ENCODE data around the gene TOLLIP.

TOLLIP gene

DNA sequence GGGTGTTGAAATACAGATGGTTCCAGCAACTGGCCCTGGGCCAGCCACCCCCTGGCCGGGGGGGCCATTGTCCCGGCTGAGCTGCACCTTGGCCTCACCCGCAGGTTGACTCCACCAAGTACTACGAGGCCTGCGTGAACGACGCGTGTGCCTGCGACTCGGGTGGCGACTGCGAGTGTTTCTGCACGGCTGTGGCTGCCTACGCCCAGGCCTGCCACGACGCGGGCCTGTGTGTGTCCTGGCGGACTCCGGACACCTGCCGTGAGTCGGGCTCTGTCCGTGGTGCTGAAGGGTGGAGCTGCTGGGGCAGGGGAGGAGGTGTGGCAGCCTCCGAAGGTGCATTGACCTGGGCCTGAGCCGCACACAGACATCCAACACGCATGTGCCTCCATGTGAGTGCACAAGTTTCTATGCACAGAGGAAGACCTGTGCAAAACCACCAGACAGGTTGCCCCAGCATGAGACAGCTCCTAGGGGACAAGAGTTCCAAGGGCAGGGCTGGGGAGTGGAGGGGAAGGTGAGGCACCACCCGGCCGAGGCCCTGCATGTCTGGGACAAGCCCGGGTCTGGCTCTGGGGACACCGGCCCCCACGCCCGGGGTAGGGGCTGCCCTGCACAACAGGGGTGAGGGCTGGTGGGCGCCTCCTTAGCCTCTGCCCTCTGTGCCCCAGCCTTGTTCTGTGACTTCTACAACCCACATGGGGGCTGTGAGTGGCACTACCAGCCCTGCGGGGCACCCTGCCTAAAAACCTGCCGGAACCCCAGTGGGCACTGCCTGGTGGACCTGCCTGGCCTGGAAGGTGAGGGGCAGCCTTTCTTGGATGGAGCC, 70.5 kb downstream of the TOLLIP start:
- TF ChIP-seq EZH2phosphoT487 (IDR thresholded peaks at IDR 0.05; ENCODE audit: borderline replicate concordance, low read length), result no peak
- TF ChIP-seq, protein P1, sequence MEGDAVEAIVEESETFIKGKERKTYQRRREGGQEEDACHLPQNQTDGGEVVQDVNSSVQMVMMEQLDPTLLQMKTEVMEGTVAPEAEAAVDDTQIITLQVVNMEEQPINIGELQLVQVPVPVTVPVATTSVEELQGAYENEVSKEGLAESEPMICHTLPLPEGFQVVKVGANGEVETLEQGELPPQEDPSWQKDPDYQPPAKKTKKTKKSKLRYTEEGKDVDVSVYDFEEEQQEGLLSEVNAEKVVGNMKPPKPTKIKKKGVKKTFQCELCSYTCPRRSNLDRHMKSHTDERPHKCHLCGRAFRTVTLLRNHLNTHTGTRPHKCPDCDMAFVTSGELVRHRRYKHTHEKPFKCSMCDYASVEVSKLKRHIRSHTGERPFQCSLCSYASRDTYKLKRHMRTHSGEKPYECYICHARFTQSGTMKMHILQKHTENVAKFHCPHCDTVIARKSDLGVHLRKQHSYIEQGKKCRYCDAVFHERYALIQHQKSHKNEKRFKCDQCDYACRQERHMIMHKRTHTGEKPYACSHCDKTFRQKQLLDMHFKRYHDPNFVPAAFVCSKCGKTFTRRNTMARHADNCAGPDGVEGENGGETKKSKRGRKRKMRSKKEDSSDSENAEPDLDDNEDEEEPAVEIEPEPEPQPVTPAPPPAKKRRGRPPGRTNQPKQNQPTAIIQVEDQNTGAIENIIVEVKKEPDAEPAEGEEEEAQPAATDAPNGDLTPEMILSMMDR (IDR thresholded peaks at IDR 0.05; ENCODE audit: low read depth, low read length, poor library complexity, severe bottlenecking), result no peak
- Histone ChIP-seq H4K20me1 (ENCODE audit: control insufficient read depth, insufficient read depth, low read depth, low read length) (no peaks in the 10 kb centered on the region), H3K4me1 (ENCODE audit: control insufficient read depth, low read length) (no peaks in the 10 kb centered on the region), H3K4me2 (ENCODE audit: low read length) (no peak overlapping the region), H3K4me3 (ENCODE audit: low read length) (no peak overlapping the region), H3K36me3 (ENCODE audit: control insufficient read depth, low read length) (no peaks in the 10 kb centered on the region), H3K9me3 (ENCODE audit: control insufficient read depth, insufficient read depth, low read length) (peaks cover 11% of the 10 kb centered on the region; the same call in 1 of the 2 replicates), H3K27me3 (ENCODE audit: control insufficient read depth, low read length) (no peaks in the 10 kb centered on the region), H3K9me2 (replicated peaks; ENCODE audit: control insufficient read depth, low read length) (no peaks in the 10 kb centered on the region), H3K27ac (ENCODE audit: low read depth, low read length) (no peak overlapping the region), H3K79me2 (ENCODE audit: control insufficient read depth, low read length) (no peaks in the 10 kb centered on the region), H3F3A (ENCODE audit: control insufficient read depth, insufficient read depth) (no peaks in the 10 kb centered on the region)

DNA sequence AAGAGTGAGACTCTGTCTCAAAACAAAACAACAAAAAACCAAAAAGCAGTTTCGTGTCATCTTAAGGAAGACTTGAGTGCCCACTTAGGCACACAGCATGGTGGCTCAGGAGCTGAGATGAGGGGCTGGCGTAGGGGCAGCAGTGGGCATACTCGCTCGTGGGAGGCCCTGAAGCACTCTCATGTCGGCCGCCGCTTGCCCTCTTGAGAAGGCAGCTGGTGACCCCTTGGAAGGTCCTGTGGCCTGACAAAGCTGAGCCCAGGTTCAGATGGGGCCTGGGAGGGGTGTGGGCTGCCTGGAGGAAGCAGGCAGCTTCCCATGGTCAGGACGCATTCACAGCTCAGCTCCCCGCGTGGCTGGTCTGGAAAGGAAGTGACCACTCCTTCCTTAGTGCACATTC, 71.6 kb downstream of the TOLLIP start:
- no peaks in the 10 kb centered on the region for H3K36me3 ChIP-seq (ENCODE audit: control insufficient read depth, low read length)
- no peak overlapping the region for H3K27ac ChIP-seq (ENCODE audit: low read depth, low read length)
- peaks cover 7% of the 10 kb centered on the region; the same call in 1 of the 2 replicates for H3K9me3 ChIP-seq (ENCODE audit: control insufficient read depth, insufficient read depth, low read length)
- no peak overlapping the region for H3K4me3 ChIP-seq (ENCODE audit: low read length)
- no peak overlapping the region for H3K4me2 ChIP-seq (ENCODE audit: low read length)
- H4K20me1 ChIP-seq (ENCODE audit: control insufficient read depth, insufficient read depth, low read depth, low read length), result no peaks in the 10 kb centered on the region
- no peaks in the 10 kb centered on the region for H3K4me1 ChIP-seq (ENCODE audit: control insufficient read depth, low read length)
- H3K9me2 ChIP-seq (replicated peaks; ENCODE audit: control insufficient read depth, low read length), result no peaks in the 10 kb centered on the region
- no peaks in the 10 kb centered on the region for H3F3A ChIP-seq (ENCODE audit: control insufficient read depth, insufficient read depth)
- no peak for TF ChIP-seq EZH2phosphoT487 (IDR thresholded peaks at IDR 0.05; ENCODE audit: borderline replicate concordance, low read length)
- TF ChIP-seq, protein P1 (IDR thresholded peaks at IDR 0.05; ENCODE audit: low read depth, low read length, poor library complexity, severe bottlenecking), result no peak
- H3K79me2 ChIP-seq (ENCODE audit: control insufficient read depth, low read length), result no peaks in the 10 kb centered on the region
- no peaks in the 10 kb centered on the region for H3K27me3 ChIP-seq (ENCODE audit: control insufficient read depth, low read length)

DNA sequence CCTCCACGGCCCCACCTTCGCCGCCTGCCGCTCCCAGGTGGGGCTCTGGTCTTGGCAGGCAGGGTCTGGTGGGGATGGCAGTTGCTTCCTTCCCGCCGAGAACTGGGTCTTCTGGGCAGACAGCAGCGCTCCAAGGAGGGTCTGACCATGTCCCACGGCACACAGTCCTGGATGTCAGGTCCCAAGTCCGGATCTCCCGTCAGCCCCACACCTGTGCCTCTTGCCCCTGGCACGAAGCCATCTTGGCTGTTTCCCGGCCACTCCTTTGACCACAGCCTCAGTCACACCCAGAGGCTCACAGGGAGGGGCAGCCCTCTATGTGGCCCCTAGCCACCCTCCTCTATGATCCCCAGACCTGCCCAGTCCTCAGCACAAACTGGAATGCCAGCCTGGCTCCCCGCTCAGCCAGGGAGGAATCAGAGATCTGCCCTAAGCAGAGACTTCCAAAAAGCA, 72.3 kb downstream of the TOLLIP start:
- no peak overlapping the region for H3K27ac ChIP-seq (ENCODE audit: low read depth, low read length)
- no peaks in the 10 kb centered on the region for H3K36me3 ChIP-seq (ENCODE audit: control insufficient read depth, low read length)
- no peak for TF ChIP-seq EZH2phosphoT487 (IDR thresholded peaks at IDR 0.05; ENCODE audit: borderline replicate concordance, low read length)
- TF ChIP-seq, protein P1 (IDR thresholded peaks at IDR 0.05; ENCODE audit: low read depth, low read length, poor library complexity, severe bottlenecking), result no peak

More for the DNA sequence above, 72.3 kb downstream of the TOLLIP start:
- peaks cover 7% of the 10 kb centered on the region; the same call in 1 of the 2 replicates for H3K9me3 ChIP-seq (ENCODE audit: control insufficient read depth, insufficient read depth, low read length)
- H3F3A ChIP-seq (ENCODE audit: control insufficient read depth, insufficient read depth), result no peaks in the 10 kb centered on the region
- no peak overlapping the region for H3K4me2 ChIP-seq (ENCODE audit: low read length)
- no peaks in the 10 kb centered on the region for H3K4me1 ChIP-seq (ENCODE audit: control insufficient read depth, low read length)
- H3K9me2 ChIP-seq (replicated peaks; ENCODE audit: control insufficient read depth, low read length), result no peaks in the 10 kb centered on the region
- H3K79me2 ChIP-seq (ENCODE audit: control insufficient read depth, low read length), result no peaks in the 10 kb centered on the region
- H3K4me3 ChIP-seq (ENCODE audit: low read length), result no peak overlapping the region
- no peaks in the 10 kb centered on the region for H4K20me1 ChIP-seq (ENCODE audit: control insufficient read depth, insufficient read depth, low read depth, low read length)
- no peaks in the 10 kb centered on the region for H3K27me3 ChIP-seq (ENCODE audit: control insufficient read depth, low read length)

Measured in DOHH2 (cell line).